K562 (cell line): ENCODE data around the gene PTTG1IP. TPM values are rescaled to one million over a fixed set of nuclear protein-coding genes. Genes with fewer than 3 reads are reported as not detected.

ENCODE experiments used
- ATAC-seq: fragments of 200-7000 bp; cut with Tn5 transposase; 3 replicates; pipeline ENCODE4 v1.9.1; 2020; ENCODE audit warnings: moderate library complexity
- BruUV-seq: library from RNA; stranded (reverse); fragments of 400-500 nt; replicated peaks from 2 replicates; lab custom pipeline; 2021; lab: Mats Ljungman, UMichigan
- CTCF ChIA-PET: fragments of 300-600 bp; formaldehyde crosslinking; extraction: SDS; loops from one replicate; lab custom pipeline; 2021; ENCODE audit warnings: low intra/inter-chr PET ratio; lab: Yijun Ruan, JAX
- POLR2A ChIA-PET: fragments of 300-600, 350-650 bp; sonication (Branson Sonifier 250); formaldehyde crosslinking; extraction: SDS; loops from one replicate; lab custom pipeline; 2021; ENCODE audit warnings: antibody characterized with exemption, inconsistent platforms; lab: Yijun Ruan, JAX
- DNase-seq, 4 experiments: peaks; one replicate each; pipeline versions ENCODE4 v3.0.0 to v3.0.0-alpha.2; 2011 to 2018; ENCODE audit warnings: low spot score in 3 of 4, mixed read lengths in 3 of 4; ENCODE audit errors: extremely low read depth in 1 of 4
- FAIRE-seq: peaks from 2 replicates; lab custom pipeline; 2011; peaks lifted over from hg19 to GRCh38; lab: Jason Lieb, UNC
- H2AFZ ChIP-seq: 2 replicates; pipeline ENCODE4 v1.6.0; 2011; ENCODE audit warnings: low read depth, low read length, control low read depth, inconsistent platforms
- H3K27ac ChIP-seq: fragments of 200-600 bp; 3 replicates; pipeline ENCODE4 v1.8.0; 2011; ENCODE audit warnings: low read depth, mild to moderate bottlenecking, control low read depth, inconsistent platforms, low read length, moderate library complexity, mixed read lengths; ENCODE audit errors: extremely low read depth
- H3K27me3 ChIP-seq, 2 experiments: fragments of 300-600 bp in 1 of 2; 2 replicates in 1 of 2; 3 replicates in 1 of 2; pipeline versions ENCODE4 v1.6.0 to v1.8.0; 2011; ENCODE audit warnings: inconsistent platforms in 2 of 2, low read length in 2 of 2, mild to moderate bottlenecking in 1 of 2, mixed read lengths in 1 of 2, moderate library complexity in 1 of 2; ENCODE audit not compliant: control insufficient read depth in 2 of 2, insufficient read depth in 2 of 2
- H3K36me3 ChIP-seq: fragments of 300-600 bp; 3 replicates; pipeline ENCODE4 v1.8.0; 2011; ENCODE audit warnings: mild to moderate bottlenecking, low read length, inconsistent platforms; ENCODE audit not compliant: control insufficient read depth, insufficient read depth
- H3K4me1 ChIP-seq, 2 experiments: fragments of 200-600 bp in 1 of 2; replicated peaks in 1 of 2; 2 replicates in 1 of 2; 3 replicates in 1 of 2; pipeline versions ENCODE4 v1.5.1 to v1.8.0; 2011; ENCODE audit warnings: inconsistent platforms in 2 of 2, low read length in 2 of 2, mild to moderate bottlenecking in 1 of 2, mixed read lengths in 1 of 2, moderate library complexity in 1 of 2; ENCODE audit not compliant: control insufficient read depth in 2 of 2, insufficient read depth in 2 of 2
- H3K4me2 ChIP-seq: 2 replicates; pipeline ENCODE4 v1.6.1; 2011; ENCODE audit warnings: low read length, control low read depth, inconsistent platforms, mixed read lengths; ENCODE audit not compliant: insufficient read depth
- H3K4me3 ChIP-seq: fragments of 200-600 bp; sonication (generic), shearing (Covaris generic); 2 replicates; pipeline ENCODE4 v1.5.1; 2016; ENCODE audit warnings: control low read depth, inconsistent platforms
- H3K79me2 ChIP-seq: fragments of 200-600 bp; 3 replicates; pipeline ENCODE4 v1.8.0; 2011; ENCODE audit warnings: low read length, inconsistent platforms; ENCODE audit not compliant: control insufficient read depth, insufficient read depth
- H3K9ac ChIP-seq, 2 experiments: 2 replicates each; pipeline versions ENCODE4 v1.6.0 to v1.6.1; 2011; ENCODE audit warnings: low read depth in 2 of 2, low read length in 2 of 2, control low read depth in 1 of 2, inconsistent platforms in 1 of 2, mild to moderate bottlenecking in 1 of 2, mixed read lengths in 1 of 2; ENCODE audit not compliant: insufficient read depth in 1 of 2
- H3K9me1 ChIP-seq: one replicate; pipeline ENCODE4 v1.6.0; 2011; ENCODE audit warnings: inconsistent platforms, mild to moderate bottlenecking, low read length, moderate library complexity; ENCODE audit not compliant: control insufficient read depth, insufficient read depth
- H3K9me3 ChIP-seq: replicated peaks from 2 replicates; pipeline ENCODE4 v1.5.1; 2011; ENCODE audit warnings: low read depth, low read length, inconsistent platforms; ENCODE audit not compliant: control insufficient read depth, insufficient read depth
- H4K20me1 ChIP-seq: replicated peaks from 2 replicates; pipeline ENCODE4 v1.6.1; 2011; ENCODE audit warnings: low read length, inconsistent platforms, mixed read lengths; ENCODE audit not compliant: control insufficient read depth, insufficient read depth
- ADNP ChIP-seq: fragments of 200-800 bp; sonication (Bioruptor generic); IDR thresholded peaks from 2 replicates; pipeline ENCODE4 v1.6.1; 2016; ENCODE audit warnings: missing genetic modification characterization, missing compliant biosample characterization
- BCL6 ChIP-seq: fragments of 250-450 bp; sonication (Bioruptor Pico); IDR thresholded peaks from 2 replicates; pipeline ENCODE4 v1.4.0; 2020
- BDP1 ChIP-seq: IDR thresholded peaks from 3 replicates; pipeline ENCODE4 v1.6.1; 2011; ENCODE audit not compliant: insufficient read length, insufficient read depth
- CEBPB ChIP-seq: fragments of 450-650 bp; IDR thresholded peaks from 2 replicates; pipeline ENCODE4 v1.6.1; 2016; ENCODE audit warnings: missing genetic modification characterization, missing compliant biosample characterization
- CXXC5 ChIP-seq: fragments of 250-450 bp; sonication (Bioruptor Pico); IDR thresholded peaks from 2 replicates; pipeline ENCODE4 v1.8.0; 2022; ENCODE audit warnings: inconsistent platforms, mild to moderate bottlenecking, moderate library complexity
- FOXK2 ChIP-seq, 2 experiments: fragments of 450-650 bp; IDR thresholded peaks in 1 of 2; conservative IDR thresholded peaks in 1 of 2; 2 replicates each; pipeline ENCODE4 v1.6.1; 2016; ENCODE audit warnings: low read depth in 2 of 2, mild to moderate bottlenecking in 1 of 2
- FUS ChIP-seq: fragments of 200-400 bp; formaldehyde crosslinking; optimal IDR thresholded peaks from 2 replicates; pipeline ENCODE3; 2017; ENCODE audit warnings: low read depth, low read length
- HNRNPUL1 ChIP-seq: fragments of 200-400 bp; formaldehyde crosslinking; IDR thresholded peaks from 2 replicates; pipeline ENCODE4 v1.6.1; 2017; ENCODE audit warnings: low read length
- ID3 ChIP-seq, 2 experiments: fragments of 250-450 bp in 1 of 2; fragments of 450-650 bp in 1 of 2; sonication (Bioruptor Pico) in 1 of 2; IDR thresholded peaks; 2 replicates each; pipeline versions ENCODE4 v1.6.1 to v1.8.0; 2016 to 2021; ENCODE audit warnings: mild to moderate bottlenecking in 2 of 2, moderate library complexity in 2 of 2, missing compliant biosample characterization in 1 of 2, missing genetic modification characterization in 1 of 2
- LEF1 ChIP-seq: fragments of 450-650 bp; IDR thresholded peaks from 2 replicates; pipeline ENCODE4 v1.6.1; 2016; ENCODE audit warnings: mild to moderate bottlenecking
- MCM3 ChIP-seq: fragments of 450-650 bp; IDR thresholded peaks from 2 replicates; pipeline ENCODE4 v1.6.1; 2016
- MEF2A ChIP-seq: IDR thresholded peaks from 2 replicates; pipeline ENCODE4 v1.6.1; 2011; ENCODE audit warnings: low read depth, mild to moderate bottlenecking, low read length, moderate library complexity; ENCODE audit not compliant: control insufficient read depth
- NCOR1 ChIP-seq: fragments of 450-650 bp; IDR thresholded peaks from 2 replicates; pipeline ENCODE4 v1.6.1; 2016; ENCODE audit warnings: mild to moderate bottlenecking, moderate library complexity
- NEUROD1 ChIP-seq: fragments of 150-350 bp; IDR thresholded peaks from 2 replicates; pipeline ENCODE4 v1.6.1; 2014; ENCODE audit warnings: borderline replicate concordance, low read length, low read depth; ENCODE audit not compliant: partially characterized antibody
- RAD21 ChIP-seq, 2 experiments: fragments of 250-450 bp in 1 of 2; fragments of 450-650 bp in 1 of 2; sonication (Bioruptor Pico) in 1 of 2; formaldehyde crosslinking in 1 of 2; IDR thresholded peaks in 1 of 2; conservative IDR thresholded peaks in 1 of 2; 2 replicates each; pipeline versions ENCODE4 v1.4.0 to v1.8.0; 2020 to 2022; ENCODE audit warnings: mild to moderate bottlenecking in 2 of 2, moderate library complexity in 1 of 2
- ZFPM2 ChIP-seq: fragments of 250-450 bp; sonication (Bioruptor Pico); IDR thresholded peaks from 2 replicates; pipeline ENCODE4 v1.5.1; 2022; ENCODE audit warnings: mild to moderate bottlenecking
- ZNF175 ChIP-seq: fragments of 200-800 bp; sonication (Bioruptor generic); IDR thresholded peaks from 2 replicates; pipeline ENCODE4 v1.6.1; 2016; ENCODE audit warnings: low read depth, mild to moderate bottlenecking, missing genetic modification characterization, missing compliant biosample characterization
- ZNF217 ChIP-seq: sonication (generic); formaldehyde crosslinking; IDR thresholded peaks from 2 replicates; pipeline ENCODE4 v1.8.0; 2022; ENCODE audit warnings: mild to moderate bottlenecking, missing genetic modification reagents
- ZNF589 ChIP-seq: fragments of 200-800 bp; sonication (Bioruptor generic); IDR thresholded peaks from 2 replicates; pipeline ENCODE4 v1.6.1; 2016; ENCODE audit warnings: low read depth, missing genetic modification characterization, missing compliant biosample characterization
- ZNF785 ChIP-seq: fragments of 250-450 bp; sonication (Bioruptor Pico); IDR thresholded peaks from 2 replicates; pipeline ENCODE4 v1.4.0; 2020; ENCODE audit warnings: mild to moderate bottlenecking
- WGBS: fragments of 100-300 bp; shearing (Covaris generic); methylation state at CpG from one replicate; pipeline ENCODE4 v1.1.6; 2016; ENCODE audit warnings: low coverage, mixed read lengths; ENCODE audit not compliant: insufficient coverage; ENCODE audit errors: missing lambda C conversion rate; 5-methylcytosine and 5-hydroxymethylcytosine counted together
- in situ Hi-C: fragments of 300-500 bp; cut with MboI; formaldehyde crosslinking; loops from 4 replicates; pipeline ENCODE4 v1.15.0; 2018; ENCODE audit warnings: inconsistent platforms, mixed read lengths
- intact Hi-C: fragments of 100-400 bp; cut with micrococcal nuclease; formaldehyde crosslinking; loops from 2 replicates; pipeline ENCODE4 v1.14.2; 2022
- polyA plus RNA-seq, 8 experiments: library from polyadenylated mRNA; depleted of rRNA in 4 of 8; stranded (reverse) in 5 of 8; unstranded in 3 of 8; fragments of >200 nt; fragmentation: Nextera tagmentation in 2 of 8; fragmentation: Illumina TruSeq in 1 of 8; extraction: Ambion mirVana in 2 of 8; extraction: Trizol in 1 of 8; gene quantifications; 2 replicates each; pipeline versions ENCODE4 v1.2.1 to v1.2.3, GENCODE V29; 2011 to 2014; ENCODE audit warnings: inconsistent platforms in 1 of 8, missing spikeins in 1 of 8
- total RNA-seq, 7 experiments: library from RNA; depleted of rRNA in 6 of 7; stranded (reverse); fragments of >200 nt in 6 of 7; fragmentation: Illumina TruSeq in 2 of 7; extraction: Trizol in 2 of 7; gene quantifications; 2 replicates each; pipeline versions ENCODE4 v1.2.1 to v1.2.3, GENCODE V29; 2011 to 2021; ENCODE audit warnings: low replicate concordance in 1 of 7

The PTTG1IP gene
- total and polyA plus RNA-seq, 9 of the 15 experiments (the other 6 are each of a cell fraction or from before 2014, with no cell fraction given), result 5.0 to 99.3 (median 82.4) TPM

GRCh38 chr21:44907966-44908895 lies 34.7 kb upstream of the PTTG1IP start:
- H3K9me3 ChIP-seq, result no peaks in the 10 kb centered on the region; the same call in 1 of the 2 replicates
- no peak overlapping the region for H3K27ac ChIP-seq
- H3K9me1 ChIP-seq, result no peaks in the 10 kb centered on the region
- ChIA-PET POLR2A (interaction anchor here (0.6 to 1.9 kb wide), 5 partner anchors 9 to 230 kb away, joined by 3 to 7 read pairs (median 3); no protein-coding TSS in a partner anchor), CTCF (interaction anchor here (0.6 to 1.1 kb wide), 3 partner anchors 104 to 398 kb away, joined by 3 read pairs; no protein-coding TSS in a partner anchor)
- FAIRE-seq (peak; percentile 55), DNase-seq (peak in 3 of 4 experiments; percentile 41 to 53 (median 49)), ATAC-seq (peak; percentile 7; the same call in 2 of the 3 replicates)
- in situ Hi-C loops, result no loop called here
- H3K79me2 ChIP-seq, result no peaks in the 10 kb centered on the region
- peak overlapping the region; percentile 51; the same call in 1 of the 2 replicates for H3K4me2 ChIP-seq
- peak overlapping the region in 1 of 2 experiments; percentile 83; a peak in 1 of 4 replicates for H3K9ac ChIP-seq
- BruUV-seq, result no TSS peak
- no peaks in the 10 kb centered on the region for H3K36me3 ChIP-seq
- peaks cover 33 to 66% of the 10 kb centered on the region in 2 experiments for H3K27me3 ChIP-seq
- H2AFZ ChIP-seq, result no peak overlapping the region; the same call in 1 of the 2 replicates
- no peak overlapping the region for H3K4me3 ChIP-seq
- 16% methylated on average over 25 of the region's 25 CpGs for WGBS
- no peaks in the 10 kb centered on the region; the same call in none of the 2 replicates for H4K20me1 ChIP-seq
- H3K4me1 ChIP-seq, result peaks cover 9 to 71% of the 10 kb centered on the region in 2 experiments; a peak in 3 of 5 replicates
- intact Hi-C loops, result loop anchor here (2.0 kb wide), 1 partner anchor 107 kb away; the partner anchor contains the start of gene UBE2G2
- TF ChIP-seq CEBPB (tag), result peak; percentile 18; the same call in 1 of the 2 replicates
- no peak for TF ChIP-seq BDP1
- TF ChIP-seq ZNF175 (CRISPR knock-in tag), result no peak
- TF ChIP-seq ZFPM2 (CRISPR knock-in tag), result no peak
- no peak for TF ChIP-seq ADNP
- no peak for TF ChIP-seq NCOR1
- no peak for TF ChIP-seq ZNF785 (CRISPR knock-in tag)
- TF ChIP-seq NEUROD1, result no peak
- TF ChIP-seq LEF1, result no peak
- TF ChIP-seq ID3 (CRISPR knock-in tag; IDR thresholded peaks at IDR 0.05), result no peak
- no peak for TF ChIP-seq ID3 (tag; IDR thresholded peaks at IDR 0.05)
- no peak for TF ChIP-seq BCL6 (CRISPR knock-in tag)
- 0 out of 2 replicates have a peak, but pooled peaks have one; percentile 15 for TF ChIP-seq CXXC5
- TF ChIP-seq ZNF217 (CRISPR knock-in tag), result no peak
- no peak for TF ChIP-seq MCM3
- no peak for TF ChIP-seq HNRNPUL1
- TF ChIP-seq FOXK2 (conservative IDR thresholded peaks at IDR 0.05 in 1 of 2, IDR thresholded peaks at IDR 0.05 in 1 of 2; ENCODE audit: low read depth in 2 of 2), result no peak
- peak; percentile 5 to 32; a peak in 2 of 4 replicates for TF ChIP-seq RAD21 (CRISPR knock-in tag; conservative IDR thresholded peaks at IDR 0.05 in 1 of 2, IDR thresholded peaks at IDR 0.05 in 1 of 2)
- no peak for TF ChIP-seq ZNF589
- TF ChIP-seq MEF2A, result no peak
- TF ChIP-seq FUS, result no peak
